Ishikawa (cell line): ENCODE results near the gene CGRRF1.
A peak's percentile ranks its signal among the peaks of the same experiment; 100 is the strongest.

ENCODE experiments used
- CEBPB ChIP-seq: IDR thresholded peaks from 2 replicates; pipeline ENCODE4 v1.6.1; 2012
- CREB1 ChIP-seq: IDR thresholded peaks from 2 replicates; pipeline ENCODE4 v1.6.1; 2012; ENCODE audit warnings: low read depth
- EGR1 ChIP-seq: IDR thresholded peaks from 2 replicates; pipeline ENCODE4 v1.6.1; 2012
- EP300 ChIP-seq: IDR thresholded peaks from 2 replicates; pipeline ENCODE4 v1.6.1; 2012; ENCODE audit warnings: borderline replicate concordance
- FOXM1 ChIP-seq: IDR thresholded peaks from 2 replicates; pipeline ENCODE4 v1.6.1; 2012; ENCODE audit warnings: low read depth, borderline replicate concordance
- MAX ChIP-seq: IDR thresholded peaks from 2 replicates; pipeline ENCODE4 v1.6.1; 2012
- NFIC ChIP-seq: IDR thresholded peaks from 2 replicates; pipeline ENCODE4 v1.6.1; 2012
- RAD21 ChIP-seq: IDR thresholded peaks from 2 replicates; pipeline ENCODE4 v1.6.1; 2012; ENCODE audit warnings: low read depth
- REST ChIP-seq: IDR thresholded peaks from 2 replicates; pipeline ENCODE4 v1.6.1; 2012; ENCODE audit warnings: low read depth, mild to moderate bottlenecking
- TAF1 ChIP-seq: IDR thresholded peaks from 2 replicates; pipeline ENCODE4 v1.6.1; 2012; ENCODE audit warnings: low read depth, mild to moderate bottlenecking
- TCF12 ChIP-seq: IDR thresholded peaks from 2 replicates; pipeline ENCODE4 v1.6.1; 2012; ENCODE audit warnings: low read depth
- TEAD4 ChIP-seq: IDR thresholded peaks from 2 replicates; pipeline ENCODE4 v1.6.1; 2012
- USF1 ChIP-seq: IDR thresholded peaks from 2 replicates; pipeline ENCODE4 v1.6.1; 2012
- YY1 ChIP-seq: IDR thresholded peaks from 2 replicates; pipeline ENCODE4 v1.6.1; 2012; ENCODE audit warnings: low read depth
- ZBTB7A ChIP-seq: IDR thresholded peaks from 2 replicates; pipeline ENCODE4 v1.6.1; 2012; ENCODE audit warnings: low read depth

CGRRF1 gene

GRCh38 chr14:54503486-54503885, 6.2 kb upstream of the CGRRF1 start:
- TF ChIP-seq CREB1 = no peak
- peak; percentile 44 for TF ChIP-seq RAD21
- TF ChIP-seq ZBTB7A = no peak
- TF ChIP-seq TEAD4 = peak; percentile 27; the same call in 1 of the 2 replicates

GRCh38 chr14:54512393-54512792, 2.7 kb downstream of the CGRRF1 start:
- TF ChIP-seq NFIC (no peak), YY1 (no peak), ZBTB7A (no peak), FOXM1 (no peak), RAD21 (no peak), REST (no peak), CREB1 (no peak), MAX (no peak), TCF12 (no peak), USF1 (no peak), CEBPB (no peak), TEAD4 (no peak), TAF1 (no peak), EGR1 (no peak), EP300 (no peak)

GRCh38 chr14:54515670-54516069, 6.0 kb downstream of the CGRRF1 start:
- TF ChIP-seq EP300 (no peak), FOXM1 (no peak), TEAD4 (no peak), TCF12 (no peak), ZBTB7A (no peak), USF1 (no peak), TAF1 (no peak), MAX (no peak), CEBPB (no peak), CREB1 (no peak), NFIC (no peak), RAD21 (no peak), REST (no peak), EGR1 (no peak), YY1 (no peak)

- TF ChIP-seq FOXM1 (no peak), TCF12 (no peak), EP300 (no peak), TEAD4 (no peak), NFIC (no peak)
Observed at GRCh38 chr14:54516709-54517108, 7.0 kb downstream of the CGRRF1 start.

- no peak for TF ChIP-seq EP300
- TF ChIP-seq CREB1 = no peak
- TF ChIP-seq USF1 = no peak
- no peak for TF ChIP-seq TAF1
Observed at GRCh38 chr14:54524410-54524809, 14.7 kb downstream of the CGRRF1 start.

GRCh38 chr14:54528973-54529372, 19.3 kb downstream of the CGRRF1 start:
- TF ChIP-seq TAF1 = no peak
- no peak for TF ChIP-seq NFIC
- no peak for TF ChIP-seq REST
- TF ChIP-seq USF1 = no peak
- no peak for TF ChIP-seq MAX
- TF ChIP-seq EGR1 = no peak
- no peak for TF ChIP-seq CREB1
- no peak for TF ChIP-seq TEAD4
- TF ChIP-seq EP300 = no peak
- TF ChIP-seq CEBPB = no peak
